ENCODE data around the gene NCF4.

NCF4 gene

DNA sequence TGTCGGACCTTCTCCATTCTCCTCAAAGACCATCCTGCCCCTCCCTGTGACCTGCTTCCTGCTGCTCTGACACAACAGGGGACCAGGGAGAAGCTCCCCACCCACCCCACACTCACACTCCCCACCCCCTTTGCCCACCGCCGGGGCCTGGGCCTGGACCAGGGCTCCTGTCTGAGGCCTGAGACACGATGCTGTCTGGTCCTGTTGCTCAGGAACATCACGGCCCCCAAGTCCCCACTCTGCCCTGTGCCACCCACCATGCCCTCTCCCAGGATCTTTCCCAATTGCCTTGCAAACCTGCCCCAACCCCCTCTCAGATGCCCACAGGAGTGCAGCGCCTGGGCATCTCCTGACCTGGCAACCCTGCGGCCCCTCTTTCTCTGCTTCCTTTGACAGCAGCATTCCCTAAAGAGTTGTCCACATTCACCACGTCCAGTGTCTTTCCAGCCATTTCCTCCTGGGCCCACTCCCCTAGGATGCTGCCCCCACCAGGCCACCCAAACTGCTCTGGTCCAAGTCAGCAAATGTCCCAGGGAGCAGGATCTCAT, 63.4 kb downstream of the NCF4 start:
- no peak for DNase-seq

DNA sequence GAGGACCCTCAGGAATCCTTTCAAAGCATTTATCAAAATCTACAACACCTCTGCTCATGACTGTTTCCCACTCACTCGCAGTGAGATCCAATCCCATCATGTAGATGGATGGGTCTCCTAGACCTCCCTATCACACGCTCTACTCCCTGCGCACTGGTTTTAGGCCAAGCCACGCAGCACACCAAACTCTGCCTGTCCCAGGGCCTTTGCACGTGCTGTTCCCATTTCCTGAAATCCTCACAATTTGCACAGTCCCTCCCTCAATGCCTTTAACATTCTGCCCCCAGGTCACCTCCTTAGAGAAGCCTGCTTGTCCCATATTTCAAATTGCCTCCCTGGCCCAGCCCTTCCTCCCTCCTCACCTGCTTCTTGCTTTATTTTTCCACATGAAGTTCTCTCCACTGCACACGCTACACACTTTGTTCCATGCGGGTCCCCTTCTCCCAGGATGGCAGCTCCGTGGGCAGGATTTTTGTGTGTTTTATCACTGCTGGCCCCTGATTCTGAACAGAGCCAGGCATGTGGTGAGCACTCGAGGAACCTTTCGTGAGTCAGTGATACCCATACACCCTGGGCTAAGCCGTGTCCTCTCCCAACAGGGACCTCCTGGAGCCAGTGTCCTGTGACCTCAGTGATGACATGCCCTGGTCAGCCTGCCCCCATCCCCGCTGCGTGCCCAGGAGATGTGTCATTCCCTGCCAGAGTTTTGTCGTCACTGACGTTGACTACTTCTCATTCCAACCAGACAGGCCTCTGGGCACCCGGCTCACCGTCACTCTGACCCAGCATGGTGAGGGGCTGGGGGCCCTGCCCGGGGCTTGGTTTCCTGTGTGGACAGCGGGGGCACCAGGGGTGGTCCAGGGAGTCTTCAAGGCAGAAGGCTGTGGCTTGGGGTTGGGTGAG, 64.8 kb downstream of the NCF4 start:
- DNase-seq: no peak

DNA sequence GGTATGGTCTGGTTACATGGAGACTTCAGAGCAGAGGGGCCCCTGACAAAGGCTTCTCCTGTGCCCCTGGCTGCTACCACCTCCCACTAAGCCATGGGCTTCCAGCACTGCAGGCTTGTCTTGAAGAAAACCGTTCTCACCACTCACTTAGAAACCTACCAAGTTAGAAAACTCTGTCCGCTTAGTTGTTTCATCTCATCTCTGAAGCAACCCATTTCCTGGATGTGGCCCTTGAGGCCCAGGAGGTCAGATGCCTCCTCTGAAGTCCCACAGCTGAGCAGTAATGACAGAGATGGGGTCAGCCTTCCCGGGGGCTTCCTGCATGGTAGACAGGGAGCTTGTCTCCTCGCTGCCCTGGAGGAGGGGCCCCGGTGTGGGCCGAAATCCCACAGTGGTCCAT, 65.5 kb downstream of the NCF4 start:
- DNase-seq: no peak

DNA sequence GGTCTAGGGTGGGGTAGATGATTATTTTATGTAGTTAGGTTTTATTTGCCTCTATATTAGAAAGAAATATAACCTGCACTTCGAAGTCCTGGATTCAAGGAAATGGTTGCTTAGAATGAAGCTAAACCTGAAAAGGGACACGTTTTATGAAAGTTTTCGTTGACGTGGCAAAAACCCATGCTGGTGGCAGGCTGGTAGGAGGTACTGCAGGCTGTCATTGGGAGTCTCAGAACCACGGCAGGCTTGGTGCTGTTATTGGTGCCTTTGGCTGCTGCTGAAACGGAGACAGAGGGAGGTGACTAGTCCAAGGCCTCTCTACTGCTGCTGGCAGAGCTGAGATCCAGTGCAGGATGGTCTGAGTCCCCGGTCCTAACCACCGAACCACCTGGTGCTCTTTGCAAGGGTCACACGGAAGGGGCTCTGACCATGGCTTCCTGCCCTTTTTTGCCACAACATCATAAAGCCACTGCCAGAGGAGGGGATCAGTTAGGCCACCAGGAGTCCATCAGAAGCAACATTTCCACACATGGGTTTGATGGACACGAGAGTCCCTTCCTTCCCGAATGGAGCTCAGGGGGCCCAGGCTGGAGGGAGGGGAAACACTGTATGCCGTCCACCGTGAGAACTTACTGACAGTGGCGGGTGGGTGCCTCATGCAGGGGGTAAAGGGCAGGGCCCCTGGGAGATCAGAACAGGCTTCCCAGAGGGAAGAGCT, 66.1 kb downstream of the NCF4 start:
- no peak for DNase-seq
